CD4-positive, alpha-beta T cell treated with Interleukin-15 for 4 hours (primary cell): ENCODE results near the gene HDHD3.
"Not testable (repeated sequence)": the region's sequence is repeated elsewhere in the genome, so short reads cannot be mapped to it uniquely, and the experiment has no call there.

Experiments used
- DNase-seq: peaks from one replicate; pipeline ENCODE4 v3.0.0-alpha.2; 2020; ENCODE audit warnings: low spot score

HDHD3 gene

GRCh38 chr9:113389451-113389850 is 12.7 kb upstream of the HDHD3 start:
- DNase-seq: no peak

DNA sequence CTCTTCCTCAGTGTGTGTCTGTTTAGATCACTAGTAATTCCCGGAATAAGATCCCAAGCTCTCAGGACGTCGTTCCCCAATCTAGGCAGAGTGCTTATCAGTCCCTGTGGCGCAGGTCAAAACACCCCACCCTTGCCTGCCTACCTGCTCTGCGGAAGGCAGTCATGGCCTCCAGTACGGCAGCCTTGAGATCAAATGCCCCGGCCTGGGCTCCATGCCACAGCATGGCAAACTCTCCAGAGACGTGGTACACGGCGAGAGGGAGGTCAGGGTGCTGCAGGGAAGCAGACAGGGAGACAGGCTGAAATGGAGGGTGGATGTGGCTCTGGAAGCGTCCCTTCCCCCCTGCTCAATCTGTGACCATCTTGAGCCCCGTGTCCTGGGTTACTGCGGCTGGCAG is 12.0 kb upstream of the HDHD3 start:
- DNase-seq: no peak

- no peak for DNase-seq
Measured at GRCh38 chr9:113387560-113388230, 10.9 kb upstream of the HDHD3 start.

DNA sequence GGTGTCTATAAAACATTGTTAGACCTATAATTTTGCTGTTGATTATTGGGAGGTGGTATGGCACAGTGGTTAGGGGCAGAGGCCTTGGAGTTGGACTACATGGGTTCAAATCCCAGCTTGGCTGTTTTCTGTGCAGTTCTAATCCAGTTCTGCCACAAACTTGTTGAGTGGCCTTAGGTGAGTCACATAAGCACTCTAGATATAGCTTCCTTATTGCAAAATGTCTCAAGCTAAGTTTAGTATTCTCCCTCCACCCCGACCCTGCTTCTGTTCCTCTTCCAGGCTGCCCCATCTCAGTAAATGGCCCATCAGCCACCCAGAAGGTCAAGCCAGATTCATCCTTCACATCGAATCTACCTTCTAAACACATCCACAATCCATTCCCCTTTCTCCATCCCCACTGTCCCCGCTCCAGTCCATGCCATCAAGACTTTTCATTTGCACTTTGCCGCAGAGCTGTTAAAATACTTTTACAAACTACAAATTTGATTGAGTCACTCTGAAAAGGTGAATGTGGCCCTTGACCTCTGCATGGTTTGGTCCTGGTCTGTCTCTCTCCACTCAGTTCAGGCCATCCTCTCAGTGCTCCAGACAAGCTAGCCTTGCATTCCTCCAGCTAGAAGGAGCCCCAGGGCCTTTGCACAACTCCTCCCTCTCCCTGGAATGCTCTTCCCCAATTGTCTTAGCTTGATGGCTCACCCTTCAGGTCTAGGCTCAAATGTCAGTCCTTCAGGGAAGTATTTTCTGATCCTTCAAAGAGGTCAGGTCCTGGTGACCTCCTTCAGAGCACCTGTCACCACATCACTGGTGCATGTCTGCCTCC is 10.0 kb upstream of the HDHD3 start:
- no peak for DNase-seq

DNA sequence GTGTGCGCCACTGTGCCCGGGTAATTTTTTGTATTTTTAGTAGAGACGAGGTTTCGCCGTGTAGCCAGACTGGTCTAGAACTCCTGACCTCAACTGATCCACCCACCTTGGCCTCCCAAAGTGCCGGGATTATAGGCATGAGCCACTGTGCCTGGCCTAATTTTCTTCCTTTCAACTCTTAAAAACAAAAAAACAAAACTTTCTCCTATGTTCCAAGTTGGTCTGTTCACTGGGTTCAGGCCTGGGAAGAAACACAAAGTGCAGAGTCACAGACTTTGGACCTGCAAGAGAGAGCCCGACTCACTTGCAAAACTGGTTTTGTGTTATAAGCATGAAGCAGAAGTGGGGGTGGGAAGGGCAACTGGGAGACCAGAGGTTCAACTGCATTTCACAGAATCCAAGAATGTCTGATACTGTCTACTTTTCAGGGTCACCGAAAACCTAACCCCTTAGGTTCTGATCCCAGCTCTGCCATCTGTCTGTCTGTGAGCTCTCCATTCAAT is 5.2 kb upstream of the HDHD3 start:
- DNase-seq: no peak

DNA sequence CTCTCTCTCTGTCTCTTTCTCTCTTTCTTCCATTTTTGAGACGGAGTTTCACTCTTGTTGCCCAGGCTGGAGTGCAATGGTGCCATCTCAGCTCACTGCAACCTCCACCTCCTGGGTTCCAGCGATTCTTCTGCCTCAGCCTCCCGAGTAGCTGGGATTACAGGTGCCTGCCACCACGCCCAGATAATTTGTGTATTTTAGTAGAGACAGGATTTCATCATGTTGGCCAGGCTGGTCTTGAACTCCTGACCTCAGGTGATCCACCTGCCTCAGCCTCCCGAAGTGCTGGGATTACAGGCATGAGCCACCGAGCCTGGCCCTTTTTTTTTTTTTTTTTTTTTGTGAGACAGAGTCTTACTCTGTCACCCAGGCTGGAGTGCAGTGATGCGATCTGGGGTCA is 4.7 kb upstream of the HDHD3 start:
- not testable (repeated sequence) for DNase-seq

- DNase-seq: no peak
Measured at GRCh38 chr9:113380869-113381378, 4.1 kb upstream of the HDHD3 start.

DNA sequence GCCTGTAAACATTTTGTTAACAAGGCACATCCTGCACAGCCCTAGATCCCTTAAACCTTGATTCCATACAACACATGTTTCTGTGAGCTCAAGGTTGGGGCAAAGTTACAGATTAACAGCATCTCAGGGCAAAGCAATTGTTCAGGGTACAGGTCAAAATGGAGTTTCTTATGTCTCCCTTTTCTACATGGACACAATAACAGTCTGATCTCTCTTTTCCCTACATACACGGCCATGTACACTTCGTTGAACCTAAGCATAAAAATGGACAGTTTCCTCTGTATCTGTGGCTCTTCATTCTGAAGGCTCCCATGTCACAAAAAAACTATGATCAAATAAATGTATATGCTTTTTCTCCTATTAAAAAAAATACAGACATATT is 3.0 kb upstream of the HDHD3 start:
- DNase-seq: not testable (repeated sequence)

- not testable (repeated sequence) for DNase-seq
Measured at GRCh38 chr9:113379094-113379828, 2.5 kb upstream of the HDHD3 start.

- no peak for DNase-seq
Measured at GRCh38 chr9:113375057-113376023, 1.4 kb downstream of the HDHD3 start.

DNA sequence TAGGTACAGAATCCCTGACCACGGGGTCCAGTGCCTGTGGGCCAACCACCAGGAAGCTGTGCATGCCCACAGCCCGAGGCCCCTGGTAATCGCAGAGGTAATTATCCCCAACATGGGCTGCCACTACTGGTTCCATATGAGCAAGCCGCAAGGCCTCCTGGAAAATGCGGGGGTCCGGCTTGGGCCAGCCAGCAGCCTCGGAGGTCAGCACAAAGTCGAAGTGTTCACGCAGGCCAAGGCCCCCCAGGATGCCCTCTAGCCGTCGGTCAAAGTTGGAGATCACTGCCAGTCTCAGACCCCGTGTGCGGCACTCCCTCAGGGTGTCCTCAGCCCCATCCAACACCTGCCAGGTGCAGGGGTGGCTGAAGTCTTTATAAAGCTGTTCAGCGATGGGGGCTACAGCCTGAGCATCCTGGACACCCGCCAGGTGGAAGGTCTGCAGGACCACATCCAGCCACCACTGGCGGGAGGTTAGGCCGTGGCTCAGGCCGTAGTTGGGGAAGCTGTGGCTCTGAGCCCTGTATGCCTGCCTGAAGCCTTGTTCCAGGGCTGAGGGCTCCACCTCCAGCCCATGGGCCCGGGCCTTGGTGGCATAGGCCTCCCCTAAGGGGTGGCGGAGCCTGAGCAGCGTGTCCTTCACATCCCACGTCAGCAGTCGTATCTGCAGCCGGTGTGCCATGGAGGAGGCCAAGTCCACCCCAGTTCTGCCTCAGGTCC is 3.0 kb downstream of the HDHD3 start:
- DNase-seq: no peak

GRCh38 chr9:113373256-113373655 is 3.5 kb downstream of the HDHD3 start:
- DNase-seq: no peak

- DNase-seq: no peak
Measured at GRCh38 chr9:113372059-113372458, 4.7 kb downstream of the HDHD3 start.

- DNase-seq: no peak
Measured at GRCh38 chr9:113370806-113371325, 5.9 kb downstream of the HDHD3 start.

GRCh38 chr9:113369855-113370140 is 7.0 kb downstream of the HDHD3 start:
- DNase-seq: no peak

GRCh38 chr9:113368982-113369854 is 7.6 kb downstream of the HDHD3 start:
- DNase-seq: no peak

- DNase-seq: no peak
Measured at GRCh38 chr9:113368348-113368981, 8.3 kb downstream of the HDHD3 start.

DNA sequence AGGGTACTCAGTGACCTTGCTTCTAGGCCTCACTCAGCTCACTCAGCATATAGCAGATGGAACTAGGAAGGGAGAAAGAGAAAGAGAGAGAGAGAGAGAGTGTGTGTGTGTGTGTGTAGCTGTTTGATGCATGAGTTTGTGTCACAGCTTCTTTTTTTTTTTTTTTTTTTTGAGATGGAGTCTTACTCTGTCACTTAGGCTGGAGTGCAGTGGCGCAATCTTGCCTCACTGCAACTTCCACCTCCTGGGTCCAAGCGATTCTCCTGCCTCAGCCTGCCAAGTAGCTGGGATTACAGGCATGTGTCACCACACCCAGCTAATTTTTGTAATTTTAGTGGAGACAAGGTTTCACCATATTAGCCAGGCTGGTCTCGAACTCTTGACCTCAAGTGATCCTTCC is 11.1 kb downstream of the HDHD3 start:
- not testable (repeated sequence) for DNase-seq

DNA sequence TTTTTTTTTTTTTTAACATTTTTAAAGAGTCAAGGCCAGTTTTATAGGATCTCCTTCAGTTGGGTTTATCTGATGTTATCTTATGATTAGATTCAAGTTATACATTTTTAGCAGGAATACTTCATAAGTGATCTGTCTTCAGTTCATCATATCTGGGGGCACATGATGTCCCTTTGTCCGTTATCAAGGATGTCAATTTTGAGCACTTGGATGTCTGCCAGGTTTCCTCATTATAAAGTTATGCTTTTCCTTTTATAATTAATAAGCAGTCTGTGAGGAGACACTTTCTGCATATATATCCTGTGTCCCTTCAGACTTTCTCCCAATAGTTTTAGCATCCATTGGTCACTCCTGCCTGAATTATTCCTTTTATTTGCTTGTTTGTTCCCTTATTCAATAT is 11.8 kb downstream of the HDHD3 start:
- DNase-seq: no peak
